Natural killer cell (primary cell): ENCODE data around the gene EZR. TPM values are rescaled to one million over a fixed set of nuclear protein-coding genes. Genes with fewer than 3 reads are reported as not detected.

Experiments used
- ATAC-seq, 3 donors: fragments of 150-1000 bp in 2 of 3; fragments of 200-7000 bp in 1 of 3; cut with Tn5 transposase; 1 replicate in 1 of 3; 2 replicates in 2 of 3; pipeline ENCODE4 v1.10.0; 2021; ENCODE audit warnings: mild to moderate bottlenecking in 2 of 3, moderate library complexity in 2 of 3
- DNase-seq, 2 donors: peaks; one replicate each; pipeline versions ENCODE4 v3.0.0 to v3.0.0-alpha.2; 2013 to 2021; ENCODE audit warnings: mixed read lengths in 1 of 2
- H3K27ac ChIP-seq: one replicate; pipeline ENCODE4 v1.5.1; 2013; ENCODE audit warnings: mild to moderate bottlenecking, low read length
- H3K27me3 ChIP-seq: one replicate; pipeline ENCODE4 v1.6.1; 2013; ENCODE audit warnings: low read length; ENCODE audit not compliant: control insufficient read depth, insufficient read depth
- H3K36me3 ChIP-seq: one replicate; pipeline ENCODE4 v1.6.1; 2013; ENCODE audit warnings: low read length; ENCODE audit not compliant: control insufficient read depth, insufficient read depth
- H3K4me1 ChIP-seq: one replicate; pipeline ENCODE4 v1.6.1; 2013; ENCODE audit warnings: low read length; ENCODE audit not compliant: control insufficient read depth, insufficient read depth
- H3K4me3 ChIP-seq: one replicate; pipeline ENCODE4 v1.5.1; 2013; ENCODE audit warnings: low read length
- H3K9me3 ChIP-seq: one replicate; pipeline ENCODE4 v1.6.1; 2013; ENCODE audit warnings: low read length; ENCODE audit not compliant: control insufficient read depth, insufficient read depth
- H3K27ac Mint-ChIP-seq, 2 donors: one replicate each; pipeline ENCODE4 v1.8.0; 2022; ENCODE audit warnings: mild to moderate bottlenecking in 2 of 2, mixed read lengths in 2 of 2, moderate library complexity in 1 of 2
- H3K27me3 Mint-ChIP-seq, 2 donors: one replicate each; pipeline ENCODE4 v1.8.0; 2022; ENCODE audit warnings: low read depth in 2 of 2, mixed read lengths in 2 of 2
- H3K36me3 Mint-ChIP-seq: one replicate; pipeline ENCODE4 v1.8.0; 2022; ENCODE audit warnings: mixed read lengths
- H3K4me1 Mint-ChIP-seq, 2 donors: one replicate each; pipeline ENCODE4 v1.8.0; 2022; ENCODE audit warnings: mixed read lengths in 2 of 2
- H3K4me3 Mint-ChIP-seq: one replicate; pipeline ENCODE4 v1.8.0; 2022; ENCODE audit warnings: mild to moderate bottlenecking, moderate library complexity, mixed read lengths
- H3K9me3 Mint-ChIP-seq, 2 donors: one replicate each; pipeline ENCODE4 v1.8.0; 2022; ENCODE audit warnings: mixed read lengths in 2 of 2
- CTCF ChIP-seq: fragments of 200-600 bp; IDR thresholded peaks from one replicate; pipeline ENCODE4 v1.8.0; 2022; ENCODE audit warnings: antibody characterized with exemption
- WGBS: methylation state at CpG from one replicate; pipeline ENCODE4 v1.1.7; 2013; ENCODE audit warnings: missing lambda C conversion rate; ENCODE audit not compliant: insufficient coverage; 5-methylcytosine and 5-hydroxymethylcytosine counted together
- intact Hi-C: fragments of 100-400 bp; cut with micrococcal nuclease; formaldehyde crosslinking; loops from one replicate; pipeline ENCODE4 v1.14.2; 2022
- total RNA-seq, 4 donors: library from RNA; stranded (reverse); fragments of 120-200 nt in 1 of 4; gene quantifications; one replicate each; pipeline versions ENCODE4 v1.2.3 to v1.2.4, GENCODE V29; 2013 to 2022

EZR gene
- total RNA-seq, 3 donors from 2014 or later (not counting 1 experiment from before 2014, with no cell fraction given): 119 to 157 (median 133) TPM

DNA sequence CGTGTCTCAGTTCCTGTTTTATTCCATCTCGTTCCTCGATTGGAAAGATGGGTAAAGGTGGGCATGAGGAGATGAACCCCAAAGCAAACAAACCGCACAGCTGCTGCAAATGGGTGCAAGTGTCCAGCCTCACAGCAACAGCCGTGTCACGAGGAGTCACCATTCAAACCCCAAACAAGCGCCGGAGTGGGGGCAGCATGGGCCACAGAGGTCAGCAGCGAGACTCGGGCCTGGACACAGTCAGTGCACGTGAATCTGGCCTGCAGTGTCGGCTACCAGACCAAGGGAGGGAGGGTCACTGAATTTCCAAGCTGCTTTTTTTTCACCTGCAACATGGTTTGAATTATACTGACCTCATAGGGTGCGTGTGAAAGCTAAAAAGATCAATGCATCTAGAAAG, 63.5 kb downstream of the EZR start:
- H3K9me3 Mint-ChIP-seq: no peaks in the 10 kb centered on the region
- peaks cover 45% of the 10 kb centered on the region for H3K36me3 ChIP-seq
- peaks cover 0 to 6% of the 10 kb centered on the region in 2 donors for H3K4me1 Mint-ChIP-seq
- no peak for ATAC-seq
- H3K27me3 ChIP-seq: no peaks in the 10 kb centered on the region
- no peaks in the 10 kb centered on the region for H3K27me3 Mint-ChIP-seq
- no peaks in the 10 kb centered on the region for H3K4me1 ChIP-seq
- WGBS: 92% methylated on average over 13 of the region's 13 CpGs
- H3K27ac ChIP-seq: no peak overlapping the region
- DNase-seq: no peak
- H3K4me3 ChIP-seq: no peak overlapping the region
- H3K36me3 Mint-ChIP-seq: no peaks in the 10 kb centered on the region
- H3K9me3 ChIP-seq: no peaks in the 10 kb centered on the region
- no peak overlapping the region for H3K27ac Mint-ChIP-seq
- intact Hi-C loops: no loop called here
- no peak for TF ChIP-seq CTCF
- no peak overlapping the region for H3K4me3 Mint-ChIP-seq

DNA sequence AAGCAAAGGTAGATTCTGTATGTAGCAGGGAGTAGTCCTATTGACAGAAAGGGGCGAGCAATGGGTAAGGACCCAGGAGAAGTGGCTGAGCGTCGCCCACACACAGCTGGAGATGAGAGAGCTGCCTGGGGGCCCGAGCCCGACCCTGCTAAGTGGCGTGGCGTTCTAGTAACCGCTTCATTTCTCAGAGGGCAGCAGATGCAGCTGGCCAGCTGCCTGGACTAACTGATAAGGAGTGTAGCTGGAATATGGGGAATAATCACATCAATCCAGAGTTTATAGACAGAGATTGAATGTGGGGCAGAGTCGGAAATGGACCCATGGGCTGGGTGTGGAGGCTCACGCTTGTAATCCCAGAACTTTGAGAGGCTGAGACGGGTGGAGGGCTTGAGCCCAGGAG, 64.4 kb downstream of the EZR start:
- 95% methylated on average over 11 of the region's 11 CpGs for WGBS
- H3K27ac Mint-ChIP-seq: peak overlapping the region in 1 of 2 donors; percentile 27
- intact Hi-C loops: no loop called here

GRCh38 chr6:158753811-158754210, 65.4 kb downstream of the EZR start:
- H3K27me3 ChIP-seq: no peaks in the 10 kb centered on the region
- intact Hi-C loops: no loop called here
- Mint-ChIP-seq H3K4me1 (peaks cover 0 to 6% of the 10 kb centered on the region in 2 donors), H3K4me3 (no peak overlapping the region), H3K9me3 (no peaks in the 10 kb centered on the region), H3K27me3 (no peaks in the 10 kb centered on the region), H3K36me3 (peaks cover 11% of the 10 kb centered on the region), H3K27ac (no peak overlapping the region)
- no peak overlapping the region for H3K27ac ChIP-seq
- no peak for TF ChIP-seq CTCF
- WGBS: 93% methylated on average over 9 of the region's 9 CpGs
- H3K36me3 ChIP-seq: peaks cover 44% of the 10 kb centered on the region
- DNase-seq (no peak), ATAC-seq (no peak)
- H3K4me1 ChIP-seq: no peaks in the 10 kb centered on the region
- no peak overlapping the region for H3K4me3 ChIP-seq
- no peaks in the 10 kb centered on the region for H3K9me3 ChIP-seq

More for the DNA sequence above, 64.4 kb downstream of the EZR start:
- Mint-ChIP-seq H3K4me1 (peaks cover 0 to 6% of the 10 kb centered on the region in 2 donors), H3K9me3 (no peaks in the 10 kb centered on the region), H3K27me3 (no peaks in the 10 kb centered on the region), H3K4me3 (no peak overlapping the region), H3K36me3 (peaks cover 9% of the 10 kb centered on the region)
- DNase-seq (no peak), ATAC-seq (no peak)
- no peaks in the 10 kb centered on the region for H3K4me1 ChIP-seq
- no peak for TF ChIP-seq CTCF
- no peaks in the 10 kb centered on the region for H3K9me3 ChIP-seq
- H3K27me3 ChIP-seq: no peaks in the 10 kb centered on the region
- H3K36me3 ChIP-seq: peaks cover 44% of the 10 kb centered on the region
- no peak overlapping the region for H3K4me3 ChIP-seq
- H3K27ac ChIP-seq: no peak overlapping the region

DNA sequence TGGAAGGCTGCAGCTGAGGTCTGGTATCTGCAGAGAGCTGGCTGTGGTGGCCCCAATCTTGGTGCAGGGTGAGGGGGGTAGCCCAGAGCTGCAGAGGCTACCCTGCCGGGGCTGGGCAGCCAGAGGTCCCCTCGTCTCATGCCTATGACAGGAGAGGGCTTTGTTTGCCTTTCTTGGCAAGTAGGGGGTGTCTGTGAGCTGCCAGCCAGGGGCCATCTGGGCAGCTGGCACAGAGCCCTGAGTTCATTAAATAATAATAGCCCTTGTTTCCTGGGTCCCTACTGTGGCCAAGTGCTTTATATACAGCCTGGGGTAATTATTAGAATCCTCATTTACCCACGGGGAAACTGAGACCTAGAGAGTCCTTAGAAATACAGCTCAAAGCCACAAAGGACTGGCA, 66.6 kb downstream of the EZR start:
- H3K4me3 ChIP-seq: no peak overlapping the region
- no peak overlapping the region for H3K4me3 Mint-ChIP-seq
- H3K4me1 Mint-ChIP-seq: peaks cover 0 to 6% of the 10 kb centered on the region in 2 donors
- no peaks in the 10 kb centered on the region for H3K9me3 Mint-ChIP-seq
- H3K4me1 ChIP-seq: no peaks in the 10 kb centered on the region
- H3K27ac ChIP-seq: no peak overlapping the region
- DNase-seq: peak in 1 of 2 donors; percentile 21
- peak overlapping the region in 1 of 2 donors; percentile 18 for H3K27ac Mint-ChIP-seq
- no peaks in the 10 kb centered on the region for H3K9me3 ChIP-seq
- peaks cover 18% of the 10 kb centered on the region for H3K36me3 Mint-ChIP-seq
- WGBS: 65% methylated on average over 3 of the region's 3 CpGs
- peaks cover 40% of the 10 kb centered on the region for H3K36me3 ChIP-seq
- no peak for ATAC-seq
- intact Hi-C loops: no loop called here
- no peaks in the 10 kb centered on the region for H3K27me3 ChIP-seq
- TF ChIP-seq CTCF: no peak
- no peaks in the 10 kb centered on the region for H3K27me3 Mint-ChIP-seq
